Gastroesophageal sphincter (tissue), 3 donors: ENCODE data around the gene NELL1.

Source experiments
- EP300 ChIP-seq: sonication (generic); formaldehyde crosslinking; IDR thresholded peaks from one replicate; pipeline ENCODE4 v1.6.1; 2017; ENCODE audit warnings: antibody characterized with exemption, mild to moderate bottlenecking
- POLR2A ChIP-seq, 2 donors: fragments of 450-650 bp; IDR thresholded peaks; one replicate each; pipeline ENCODE4 v1.6.1; 2017; ENCODE audit warnings: antibody characterized with exemption in 2 of 2, mild to moderate bottlenecking in 2 of 2, moderate library complexity in 1 of 2
- TF ChIP-seq, protein P1 (sequence below), 4 experiments: fragments of 200-600 bp in 2 of 4; fragments of 450-650 bp in 2 of 4; sonication (generic) in 1 of 4; IDR thresholded peaks; one replicate each; pipeline ENCODE4 v1.5.1; 2017 to 2019; ENCODE audit warnings: antibody characterized with exemption in 4 of 4, mild to moderate bottlenecking in 2 of 4, moderate library complexity in 2 of 4

DNA sequence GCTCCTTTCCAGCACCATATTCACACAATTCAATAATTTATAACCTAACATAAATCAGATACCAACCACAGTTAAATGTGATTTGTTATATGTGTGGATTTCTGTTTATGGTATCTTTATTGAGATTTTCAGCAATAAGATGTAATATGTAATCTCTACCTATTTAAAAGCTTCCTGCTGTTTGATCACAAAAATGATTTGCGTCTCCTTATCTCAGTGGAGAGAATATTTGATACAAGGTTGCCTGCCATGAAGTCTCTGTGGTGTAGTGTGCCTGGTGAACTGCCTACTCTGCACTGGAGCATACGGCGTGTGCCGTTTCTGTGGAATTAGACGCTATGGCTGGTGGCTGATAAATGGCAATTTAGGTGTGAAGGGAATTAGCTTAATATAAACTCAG is 741.1 kb downstream of the NELL1 start:
- TF ChIP-seq EP300 (no peak), POLR2A (IDR thresholded peaks at IDR 0.05) (no peak)
- TF ChIP-seq, protein P1, sequence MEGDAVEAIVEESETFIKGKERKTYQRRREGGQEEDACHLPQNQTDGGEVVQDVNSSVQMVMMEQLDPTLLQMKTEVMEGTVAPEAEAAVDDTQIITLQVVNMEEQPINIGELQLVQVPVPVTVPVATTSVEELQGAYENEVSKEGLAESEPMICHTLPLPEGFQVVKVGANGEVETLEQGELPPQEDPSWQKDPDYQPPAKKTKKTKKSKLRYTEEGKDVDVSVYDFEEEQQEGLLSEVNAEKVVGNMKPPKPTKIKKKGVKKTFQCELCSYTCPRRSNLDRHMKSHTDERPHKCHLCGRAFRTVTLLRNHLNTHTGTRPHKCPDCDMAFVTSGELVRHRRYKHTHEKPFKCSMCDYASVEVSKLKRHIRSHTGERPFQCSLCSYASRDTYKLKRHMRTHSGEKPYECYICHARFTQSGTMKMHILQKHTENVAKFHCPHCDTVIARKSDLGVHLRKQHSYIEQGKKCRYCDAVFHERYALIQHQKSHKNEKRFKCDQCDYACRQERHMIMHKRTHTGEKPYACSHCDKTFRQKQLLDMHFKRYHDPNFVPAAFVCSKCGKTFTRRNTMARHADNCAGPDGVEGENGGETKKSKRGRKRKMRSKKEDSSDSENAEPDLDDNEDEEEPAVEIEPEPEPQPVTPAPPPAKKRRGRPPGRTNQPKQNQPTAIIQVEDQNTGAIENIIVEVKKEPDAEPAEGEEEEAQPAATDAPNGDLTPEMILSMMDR (IDR thresholded peaks at IDR 0.05) = no peak
